SU-DHL-6 (cell line): Measurements from ENCODE around the gene SCD.

Source experiments
- EZH2phosphoT487 ChIP-seq: fragments of 200-600 bp; sonication (generic), shearing (Covaris generic); conservative IDR thresholded peaks from 2 replicates; pipeline ENCODE4 v1.6.1; 2018; ENCODE audit warnings: mild to moderate bottlenecking, antibody characterized with exemption, low read length, moderate library complexity, mixed read lengths
- TF ChIP-seq, protein P1 (sequence below): fragments of 200-600 bp; sonication (generic); IDR thresholded peaks from one replicate; pipeline ENCODE4 v1.5.1; 2017; ENCODE audit warnings: antibody characterized with exemption, mild to moderate bottlenecking, low read length, moderate library complexity; ENCODE audit not compliant: insufficient read depth, poor library complexity, severe bottlenecking

DNA sequence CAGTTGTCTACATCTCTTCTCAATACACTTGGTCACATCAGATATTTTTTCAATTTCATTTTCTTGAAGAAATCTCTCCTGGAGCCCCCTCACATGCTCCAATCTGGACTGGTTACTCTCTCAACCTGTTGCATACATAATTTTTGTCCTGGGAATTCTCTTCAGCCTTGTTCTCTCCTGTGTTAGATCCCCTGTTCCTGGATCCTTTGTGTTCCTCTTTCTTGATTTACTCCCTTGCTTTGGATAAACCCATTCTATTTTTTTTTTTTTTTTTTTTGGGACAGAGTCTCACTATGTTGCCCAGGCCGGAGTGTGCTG lies 45.6 kb downstream of the SCD start:
- TF ChIP-seq, protein P1, sequence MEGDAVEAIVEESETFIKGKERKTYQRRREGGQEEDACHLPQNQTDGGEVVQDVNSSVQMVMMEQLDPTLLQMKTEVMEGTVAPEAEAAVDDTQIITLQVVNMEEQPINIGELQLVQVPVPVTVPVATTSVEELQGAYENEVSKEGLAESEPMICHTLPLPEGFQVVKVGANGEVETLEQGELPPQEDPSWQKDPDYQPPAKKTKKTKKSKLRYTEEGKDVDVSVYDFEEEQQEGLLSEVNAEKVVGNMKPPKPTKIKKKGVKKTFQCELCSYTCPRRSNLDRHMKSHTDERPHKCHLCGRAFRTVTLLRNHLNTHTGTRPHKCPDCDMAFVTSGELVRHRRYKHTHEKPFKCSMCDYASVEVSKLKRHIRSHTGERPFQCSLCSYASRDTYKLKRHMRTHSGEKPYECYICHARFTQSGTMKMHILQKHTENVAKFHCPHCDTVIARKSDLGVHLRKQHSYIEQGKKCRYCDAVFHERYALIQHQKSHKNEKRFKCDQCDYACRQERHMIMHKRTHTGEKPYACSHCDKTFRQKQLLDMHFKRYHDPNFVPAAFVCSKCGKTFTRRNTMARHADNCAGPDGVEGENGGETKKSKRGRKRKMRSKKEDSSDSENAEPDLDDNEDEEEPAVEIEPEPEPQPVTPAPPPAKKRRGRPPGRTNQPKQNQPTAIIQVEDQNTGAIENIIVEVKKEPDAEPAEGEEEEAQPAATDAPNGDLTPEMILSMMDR, result no peak
- TF ChIP-seq EZH2phosphoT487, result no peak
